SK-N-SH (cell line): ENCODE results near the gene MICB. TPM values are rescaled to one million over a fixed set of nuclear protein-coding genes. Genes with fewer than 3 reads are reported as not detected.
"Not testable (repeated sequence)": the region's sequence is repeated elsewhere in the genome, so short reads cannot be mapped to it uniquely, and the experiment has no call there.

Experiments
- CTCF ChIA-PET: fragments of 300-600, 350-600 bp; formaldehyde crosslinking; extraction: SDS; loops from one replicate; lab custom pipeline; 2021; lab: Yijun Ruan, JAX
- POLR2A ChIA-PET: fragments of 350-600 bp; sonication (Branson Sonifier 250); formaldehyde crosslinking; extraction: SDS; loops from one replicate; lab custom pipeline; 2020; ENCODE audit warnings: antibody characterized with exemption, inconsistent platforms; lab: Yijun Ruan, JAX
- DNase-seq: peaks from one replicate; pipeline ENCODE4 v3.0.0; 2012
- H2AFZ ChIP-seq: fragments of 200-600 bp; sonication (generic); 2 replicates; pipeline ENCODE4 v1.8.1; 2016; ENCODE audit warnings: antibody characterized with exemption, mild to moderate bottlenecking, low read depth
- H3F3A ChIP-seq: fragments of 200-600 bp; sonication (generic); replicated peaks from 2 replicates; pipeline ENCODE3; 2016; ENCODE audit warnings: antibody characterized with exemption, mild to moderate bottlenecking; ENCODE audit not compliant: insufficient read depth
- H3K27ac ChIP-seq, 2 experiments: fragments of 200-500 bp in 1 of 2; fragments of 200-600 bp in 1 of 2; sonication (Bioruptor generic) in 1 of 2; sonication (generic), shearing (Covaris generic) in 1 of 2; 2 replicates each; pipeline versions ENCODE4 v1.5.1 to v1.6.1; 2014 to 2016; ENCODE audit warnings: low read depth in 2 of 2, inconsistent platforms in 1 of 2, low read length in 1 of 2, mild to moderate bottlenecking in 1 of 2, mixed read lengths in 1 of 2
- H3K27me3 ChIP-seq: fragments of 200-600 bp; sonication (generic), shearing (Covaris generic); 2 replicates; pipeline ENCODE4 v1.6.1; 2016; ENCODE audit warnings: mixed run types; ENCODE audit not compliant: insufficient read depth
- H3K36me3 ChIP-seq, 2 experiments: fragments of 200-500 bp in 1 of 2; fragments of 200-600 bp in 1 of 2; sonication (Bioruptor generic) in 1 of 2; sonication (generic) in 1 of 2; replicated peaks in 1 of 2; 2 replicates each; pipeline versions ENCODE3 to v1.5.1; 2014 to 2016; ENCODE audit warnings: low read length in 1 of 2, mild to moderate bottlenecking in 1 of 2; ENCODE audit not compliant: insufficient read depth in 2 of 2, control insufficient read depth in 1 of 2
- H3K4me1 ChIP-seq, 2 experiments: fragments of 200-500 bp in 1 of 2; fragments of 200-600 bp in 1 of 2; sonication (Bioruptor generic) in 1 of 2; sonication (generic), shearing (Covaris generic) in 1 of 2; 2 replicates each; pipeline versions ENCODE4 v1.5.1 to v1.6.1; 2014 to 2016; ENCODE audit warnings: low read depth in 1 of 2, low read length in 1 of 2, mixed run types in 1 of 2; ENCODE audit not compliant: insufficient read depth in 2 of 2, control insufficient read depth in 1 of 2
- H3K4me2 ChIP-seq: fragments of 200-600 bp; sonication (generic), shearing (Covaris generic); 2 replicates; pipeline ENCODE4 v1.6.1; 2017; ENCODE audit warnings: mixed run types
- H3K4me3 ChIP-seq, 2 experiments: fragments of 200-500 bp in 1 of 2; fragments of 200-600 bp in 1 of 2; sonication (Bioruptor generic) in 1 of 2; sonication (generic), shearing (Covaris generic) in 1 of 2; 2 replicates each; pipeline versions ENCODE4 v1.5.1 to v1.8.1; 2014 to 2016; ENCODE audit warnings: low read depth in 2 of 2, inconsistent platforms in 1 of 2, low read length in 1 of 2, mild to moderate bottlenecking in 1 of 2, mixed read lengths in 1 of 2, moderate library complexity in 1 of 2
- H3K79me2 ChIP-seq: fragments of 200-600 bp; sonication (generic); 2 replicates; pipeline ENCODE4 v1.8.1; 2017; ENCODE audit warnings: mild to moderate bottlenecking; ENCODE audit not compliant: insufficient read depth
- H3K9ac ChIP-seq: fragments of 200-600 bp; sonication (generic); 2 replicates; pipeline ENCODE4 v1.6.1; 2017; ENCODE audit warnings: mixed run types
- H3K9me2 ChIP-seq: fragments of 200-600 bp; sonication (generic); 2 replicates; pipeline ENCODE4 v1.6.1; 2017; ENCODE audit warnings: mixed run types
- H3K9me3 ChIP-seq: fragments of 200-600 bp; sonication (generic); 2 replicates; pipeline ENCODE4 v1.6.1; 2017; ENCODE audit warnings: mixed run types, mild to moderate bottlenecking, moderate library complexity
- H4K20me1 ChIP-seq: fragments of 200-600 bp; sonication (generic); 2 replicates; pipeline ENCODE4 v1.6.1; 2017; ENCODE audit warnings: mild to moderate bottlenecking, mixed run types; ENCODE audit not compliant: insufficient read depth
- FOXJ3 ChIP-seq: sonication (generic); formaldehyde crosslinking; IDR thresholded peaks from 2 replicates; pipeline ENCODE4 v1.5.1; 2020; ENCODE audit warnings: mild to moderate bottlenecking, missing genetic modification reagents
- FOXM1 ChIP-seq: IDR thresholded peaks from 2 replicates; pipeline ENCODE4 v1.4.0; 2012; ENCODE audit warnings: low read depth, mild to moderate bottlenecking
- GATA2 ChIP-seq: sonication (generic); formaldehyde crosslinking; IDR thresholded peaks from 2 replicates; pipeline ENCODE4 v1.5.0; 2020; ENCODE audit warnings: mild to moderate bottlenecking, missing genetic modification reagents
- IRF3 ChIP-seq: fragments of 150-350 bp; IDR thresholded peaks from 2 replicates; pipeline ENCODE4 v1.6.1; 2016; ENCODE audit warnings: mild to moderate bottlenecking, low read depth, low read length
- JUND ChIP-seq: IDR thresholded peaks from 2 replicates; pipeline ENCODE4 v1.4.0; 2012
- NRF1 ChIP-seq: IDR thresholded peaks from 2 replicates; pipeline ENCODE4 v1.6.1; 2012; ENCODE audit warnings: low read depth, mild to moderate bottlenecking, low read length
- POLR2AphosphoS5 ChIP-seq: IDR thresholded peaks from 2 replicates; pipeline ENCODE4 v1.6.1; 2012; ENCODE audit warnings: low read depth, low read length
- SIN3A ChIP-seq: IDR thresholded peaks from 2 replicates; pipeline ENCODE4 v1.6.1; 2012; ENCODE audit warnings: low read depth, mild to moderate bottlenecking, low read length, moderate library complexity, borderline replicate concordance
- SMC3 ChIP-seq: IDR thresholded peaks from 2 replicates; pipeline ENCODE4 v1.6.1; 2012; ENCODE audit warnings: low read depth, low read length, improper control_type of control experiment
- TAF1 ChIP-seq: IDR thresholded peaks from 2 replicates; pipeline ENCODE4 v1.6.1; 2012; ENCODE audit warnings: low read depth, mild to moderate bottlenecking, low read length, moderate library complexity, borderline replicate concordance
- ZBTB33 ChIP-seq: IDR thresholded peaks from 2 replicates; pipeline ENCODE4 v1.4.0; 2012; ENCODE audit warnings: low read depth, borderline replicate concordance
- WGBS: methylation state at CpG from one replicate; pipeline ENCODE4 v1.1.6; 2017; ENCODE audit warnings: low lambda C conversion rate; 5-methylcytosine and 5-hydroxymethylcytosine counted together
- polyA plus RNA-seq, 3 experiments: library from polyadenylated mRNA; depleted of rRNA; stranded (reverse); fragments of >200 nt; gene quantifications; 2 replicates each; pipeline ENCODE4 v1.2.3, GENCODE V29; 2012

Gene MICB
- polyA plus RNA-seq, 1 of the 3 experiments (the other 2 are of a cell fraction), result 9.7 TPM

GRCh38 chr6:31486065-31486837 lies 11.7 kb upstream of the MICB start:
- H3K36me3 ChIP-seq, H3K79me2 ChIP-seq, H3K9ac ChIP-seq, H3K4me3 ChIP-seq, DNase-seq, H3K4me2 ChIP-seq, H3F3A ChIP-seq, H3K4me1 ChIP-seq, POLR2A ChIA-PET, H4K20me1 ChIP-seq, H3K9me3 ChIP-seq, CTCF ChIA-PET, H3K9me2 ChIP-seq, H2AFZ ChIP-seq, H3K27ac ChIP-seq: not testable (repeated sequence)
- peaks cover 12% of the 10 kb centered on the region; the same call in 1 of the 2 replicates for H3K27me3 ChIP-seq
- no CpG with 5 or more reads among the region's 9 CpGs for WGBS

GRCh38 chr6:31487674-31488073 lies 10.3 kb upstream of the MICB start:
- H3F3A ChIP-seq, H2AFZ ChIP-seq, H3K9me2 ChIP-seq, H4K20me1 ChIP-seq, H3K9me3 ChIP-seq, H3K4me3 ChIP-seq, H3K36me3 ChIP-seq, CTCF ChIA-PET, H3K27ac ChIP-seq, H3K79me2 ChIP-seq, H3K4me2 ChIP-seq, H3K4me1 ChIP-seq, H3K27me3 ChIP-seq, POLR2A ChIA-PET, H3K9ac ChIP-seq, DNase-seq: not testable (repeated sequence)
- WGBS, result 50% methylated on average over 6 of the region's 6 CpGs

- Histone ChIP-seq H3K36me3 (no peaks in the 10 kb centered on the region), H4K20me1 (no peaks in the 10 kb centered on the region), H3K4me1 (no peaks in the 10 kb centered on the region; a peak in 1 of 4 replicates), H3K79me2 (no peaks in the 10 kb centered on the region), H3K27ac (no peak overlapping the region), H3K4me3 (no peak overlapping the region), H3K4me2 (no peak overlapping the region), H2AFZ (no peak overlapping the region), H3K9me2 (no peaks in the 10 kb centered on the region), H3K9ac (no peak overlapping the region), H3F3A (peaks cover 5% of the 10 kb centered on the region), H3K27me3 (no peaks in the 10 kb centered on the region; the same call in 1 of the 2 replicates), H3K9me3 (no peaks in the 10 kb centered on the region)
- ChIA-PET POLR2A (no interaction called here), CTCF (interaction anchor here (0.6 to 1.5 kb wide), 2 partner anchors 109 to 1627 kb away, joined by 3 to 6 read pairs; no protein-coding TSS in a partner anchor)
- no peak for TF ChIP-seq SMC3
- no peak for TF ChIP-seq FOXM1
- no peak for TF ChIP-seq FOXJ3 (CRISPR knock-in tag)
- no peak for TF ChIP-seq POLR2AphosphoS5
- no peak for TF ChIP-seq TAF1
- TF ChIP-seq GATA2 (CRISPR knock-in tag), result no peak
- no peak for TF ChIP-seq IRF3
- TF ChIP-seq NRF1, result no peak
- TF ChIP-seq ZBTB33, result no peak
- TF ChIP-seq JUND, result no peak
- no peak for TF ChIP-seq SIN3A
- no peak for DNase-seq
- WGBS, result 20% methylated on average over 4 of the region's 4 CpGs
These were observed 8.9 kb upstream of the MICB start for GRCh38 chr6:31489086-31489485.
